ENCODE results near the gene IMPG2. TPM values are rescaled to one million over a fixed set of nuclear protein-coding genes. Genes with fewer than 3 reads are reported as not detected.

Gene IMPG2
- 1 to 10 TPM in 1 of 5 donors, under 1 TPM in 4; under 0.01 to 2.3 (median 0.43) TPM for total RNA-seq
- under 1 TPM in 1 of 3 donors, not detected in 2; 0.05 TPM for polyA plus RNA-seq
- long read RNA-seq, donor 1, result 0 reads
- long read RNA-seq, donor 2, result 0 reads
- long read RNA-seq, donor 3, result 0 reads
- long read RNA-seq, donor 4, result 0 reads
- long read RNA-seq, donor 5, result 0 reads
- long read RNA-seq, donor 6, result 0 reads
- long read RNA-seq, donor 7, result 0 reads
- long read RNA-seq, donor 8, result 0 reads
- long read RNA-seq, donor 9, result 0 reads
- long read RNA-seq, donor 10, result 0 reads

GRCh38 chr3:101320475-101320874 is at the start of gene IMPG2:
Gene IMPG2, minus strand, starts transcription at chr3:101320575. Its CDS starts 203 bp downstream, at chr3:101320372.
- WGBS, 5 donors, result 96 to 100% (median 98%) methylated on average over 2 of the region's 2 CpGs
- H3K36me3 ChIP-seq, result peaks cover 0 to 10% (median 7%) of the 10 kb centered on the region in 4 donors
- DNase-seq, result no peak
- H3K27ac ChIP-seq, result no peak within 1 kb of the TSS
- no peaks in the 10 kb centered on the region for H3K4me1 ChIP-seq
- no peaks in the 10 kb centered on the region for H3K9me3 ChIP-seq
- intact Hi-C loops (cut with DNase I; ENCODE audit: low total_unique reads), result no loop called here
- TF ChIP-seq EP300 (IDR thresholded peaks at IDR 0.05), result no peak
- no peak for TF ChIP-seq CTCF (IDR thresholded peaks at IDR 0.05)
- no peak for TF ChIP-seq POLR2A (IDR thresholded peaks at IDR 0.05)
- no peaks in the 10 kb centered on the region for H3K27me3 ChIP-seq
- H3K4me3 ChIP-seq, result no peak within 1 kb of the TSS

GRCh38 chr3:101362406-101362805 is 42.0 kb upstream of the IMPG2 start:
- Histone ChIP-seq H3K4me3 (no peak overlapping the region), H3K27ac (no peak overlapping the region), H3K9me3 (peaks cover 0 to 12% (median 3%) of the 10 kb centered on the region in 4 donors), H3K4me1 (no peaks in the 10 kb centered on the region), H3K36me3 (peaks cover 2 to 64% (median 49%) of the 10 kb centered on the region in 4 donors), H3K27me3 (no peaks in the 10 kb centered on the region)
- intact Hi-C loops (cut with DNase I; ENCODE audit: low total_unique reads), result no loop called here
- WGBS, 5 donors, result 87 to 94% (median 91%) methylated on average over 2 of the region's 2 CpGs
- TF ChIP-seq EP300 (IDR thresholded peaks at IDR 0.05), result no peak
- TF ChIP-seq POLR2AphosphoS5 (IDR thresholded peaks at IDR 0.05), result no peak
- no peak for TF ChIP-seq CTCF (IDR thresholded peaks at IDR 0.05)
- no peak for DNase-seq

GRCh38 chr3:101351829-101352228 is 31.5 kb upstream of the IMPG2 start:
- H3K27me3 ChIP-seq, result no peaks in the 10 kb centered on the region
- H3K9me3 ChIP-seq, result no peaks in the 10 kb centered on the region
- H3K4me1 ChIP-seq, result no peaks in the 10 kb centered on the region
- no peak for DNase-seq
- intact Hi-C loops (cut with DNase I; ENCODE audit: low total_unique reads), result no loop called here
- H3K4me3 ChIP-seq, result no peak overlapping the region
- peaks cover 0 to 45% (median 26%) of the 10 kb centered on the region in 4 donors for H3K36me3 ChIP-seq
- H3K27ac ChIP-seq, result no peak overlapping the region
- WGBS, 5 donors, result 62 to 83% (median 78%) methylated on average over 1 of the region's 1 CpG
- TF ChIP-seq POLR2AphosphoS5 (IDR thresholded peaks at IDR 0.05) (no peak), EP300 (IDR thresholded peaks at IDR 0.05) (no peak), POLR2A (IDR thresholded peaks at IDR 0.05) (no peak), CTCF (IDR thresholded peaks at IDR 0.05) (no peak)

GRCh38 chr3:101340591-101340990 is 20.2 kb upstream of the IMPG2 start:
- TF ChIP-seq POLR2AphosphoS5 (IDR thresholded peaks at IDR 0.05), result no peak
- TF ChIP-seq CTCF (IDR thresholded peaks at IDR 0.05), result no peak
- no peak for TF ChIP-seq EP300 (IDR thresholded peaks at IDR 0.05)
- no peak for TF ChIP-seq POLR2A (IDR thresholded peaks at IDR 0.05)
- no peak overlapping the region for H3K27ac ChIP-seq
- H3K36me3 ChIP-seq, result peaks cover 8 to 72% (median 46%) of the 10 kb centered on the region in 4 donors
- DNase-seq, result no peak
- intact Hi-C loops (cut with DNase I; ENCODE audit: low total_unique reads), result no loop called here
- no peaks in the 10 kb centered on the region for H3K4me1 ChIP-seq
- H3K4me3 ChIP-seq, result no peak overlapping the region
- H3K9me3 ChIP-seq, result no peaks in the 10 kb centered on the region
- WGBS, 5 donors, result 49 to 98% (median 77%) methylated on average over 2 of the region's 2 CpGs
- H3K27me3 ChIP-seq, result no peaks in the 10 kb centered on the region
